ENCODE measurements around the gene PCBP3.

GRCh38 chr21:45899317-45900033 is 255.9 kb downstream of the PCBP3 start:
- no peak for TF ChIP-seq POLR2A (IDR thresholded peaks at IDR 0.05)
- TF ChIP-seq, protein P1, sequence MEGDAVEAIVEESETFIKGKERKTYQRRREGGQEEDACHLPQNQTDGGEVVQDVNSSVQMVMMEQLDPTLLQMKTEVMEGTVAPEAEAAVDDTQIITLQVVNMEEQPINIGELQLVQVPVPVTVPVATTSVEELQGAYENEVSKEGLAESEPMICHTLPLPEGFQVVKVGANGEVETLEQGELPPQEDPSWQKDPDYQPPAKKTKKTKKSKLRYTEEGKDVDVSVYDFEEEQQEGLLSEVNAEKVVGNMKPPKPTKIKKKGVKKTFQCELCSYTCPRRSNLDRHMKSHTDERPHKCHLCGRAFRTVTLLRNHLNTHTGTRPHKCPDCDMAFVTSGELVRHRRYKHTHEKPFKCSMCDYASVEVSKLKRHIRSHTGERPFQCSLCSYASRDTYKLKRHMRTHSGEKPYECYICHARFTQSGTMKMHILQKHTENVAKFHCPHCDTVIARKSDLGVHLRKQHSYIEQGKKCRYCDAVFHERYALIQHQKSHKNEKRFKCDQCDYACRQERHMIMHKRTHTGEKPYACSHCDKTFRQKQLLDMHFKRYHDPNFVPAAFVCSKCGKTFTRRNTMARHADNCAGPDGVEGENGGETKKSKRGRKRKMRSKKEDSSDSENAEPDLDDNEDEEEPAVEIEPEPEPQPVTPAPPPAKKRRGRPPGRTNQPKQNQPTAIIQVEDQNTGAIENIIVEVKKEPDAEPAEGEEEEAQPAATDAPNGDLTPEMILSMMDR (IDR thresholded peaks at IDR 0.05) = no peak
